Measurements from ENCODE around the gene ANKEF1.

ANKEF1 gene

GRCh38 chr20:10089871-10090587, 55.2 kb downstream of the ANKEF1 start:
- no peak for DNase-seq

DNA sequence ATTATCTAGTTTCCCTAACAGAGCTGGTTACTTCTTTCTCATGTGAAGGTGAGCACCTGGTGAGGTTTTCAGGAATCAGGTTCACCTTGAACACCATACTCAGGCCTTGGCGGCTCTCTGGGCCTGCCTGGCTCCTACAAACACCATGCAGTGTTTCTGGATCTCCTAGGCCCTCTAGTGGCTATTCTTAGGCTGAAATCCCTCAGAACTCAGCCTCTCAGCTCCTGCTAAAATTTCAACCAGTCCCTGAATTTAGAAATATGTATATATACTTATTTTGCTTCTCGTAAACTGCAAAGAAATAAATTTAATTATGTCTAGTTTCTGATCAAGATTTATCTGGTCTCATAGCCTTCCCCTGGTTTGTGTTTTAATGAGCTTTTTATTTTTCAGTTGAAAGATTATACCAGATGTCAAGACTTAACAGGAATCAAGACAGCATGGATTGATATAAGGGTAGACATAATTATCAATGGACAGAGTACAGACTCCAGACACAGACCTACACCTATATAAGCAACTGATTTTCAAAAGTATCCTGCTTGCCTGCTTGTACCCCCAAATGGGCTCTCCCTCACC, 55.9 kb downstream of the ANKEF1 start:
- peak; percentile 67 to 79 (median 71) for DNase-seq

DNA sequence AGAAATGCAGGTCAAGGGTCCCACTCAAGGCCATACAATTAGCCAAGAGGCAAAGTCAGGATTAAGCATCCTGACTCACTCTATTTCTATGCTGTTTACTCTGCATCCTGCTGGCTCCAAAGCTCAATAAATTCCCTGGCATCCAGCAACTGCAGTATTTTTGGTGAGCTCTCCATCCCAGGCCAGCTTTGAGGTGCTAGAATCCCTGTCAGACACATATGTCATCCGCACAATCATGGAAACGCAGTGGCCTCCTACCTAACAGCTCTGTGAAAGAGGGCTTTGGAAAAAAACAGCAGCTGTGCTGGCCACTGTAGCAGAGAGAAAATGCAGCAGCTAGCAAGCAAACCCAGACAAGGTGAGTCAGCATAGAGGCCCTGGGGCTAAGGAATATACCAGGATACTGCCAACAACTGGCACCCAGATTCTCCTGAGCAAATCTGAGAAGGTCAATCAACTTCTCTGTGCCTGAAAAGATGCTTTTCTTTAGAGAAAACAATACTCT, 58.4 kb downstream of the ANKEF1 start:
- DNase-seq = no peak

DNA sequence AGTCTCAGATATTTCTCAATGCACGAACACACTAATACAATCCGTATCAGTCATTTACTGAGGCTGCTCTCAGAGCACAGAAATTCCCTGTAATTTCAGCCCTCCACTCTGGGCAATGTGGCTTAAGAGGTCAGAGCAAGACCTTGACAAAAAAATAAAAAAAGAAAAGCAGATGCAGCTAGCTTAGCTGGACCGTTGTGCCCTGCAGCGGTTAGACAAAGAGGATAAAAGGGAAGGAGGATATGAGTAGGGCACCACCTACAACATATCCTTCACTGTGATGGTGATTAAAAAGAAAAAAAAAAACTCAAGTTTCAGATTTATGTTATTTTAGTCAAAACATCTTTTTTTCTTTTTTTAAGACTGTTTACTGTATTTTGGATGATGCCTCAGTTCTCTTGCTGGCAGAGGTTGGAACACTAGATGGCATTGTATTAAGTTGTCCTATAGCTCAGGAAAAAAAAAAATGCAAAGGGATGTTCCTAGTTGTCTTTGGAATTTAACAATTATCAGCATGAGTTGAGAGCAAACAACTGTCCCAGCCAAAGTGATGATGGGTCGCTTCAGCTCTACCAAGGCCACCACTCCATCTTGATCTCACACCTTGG, 59.9 kb downstream of the ANKEF1 start:
- no peak for DNase-seq

DNA sequence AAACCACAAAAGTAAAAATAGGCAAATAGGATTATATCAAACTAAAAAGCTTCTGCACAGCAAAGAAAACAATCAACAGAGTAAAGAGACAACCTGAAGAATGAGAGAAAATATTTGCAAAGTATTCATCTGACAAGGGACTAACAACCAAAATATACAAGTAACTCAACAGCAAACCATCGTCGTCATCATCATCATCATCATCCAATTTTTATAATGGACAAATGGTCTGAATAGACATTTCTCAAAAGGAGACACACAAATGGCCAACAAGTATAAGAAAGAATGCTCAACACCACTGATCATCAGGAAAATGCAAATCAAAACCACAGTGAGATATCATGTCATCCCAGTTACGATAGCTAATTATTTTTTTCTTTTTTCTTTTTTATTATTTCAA, 62.0 kb downstream of the ANKEF1 start:
- DNase-seq = no peak

DNA sequence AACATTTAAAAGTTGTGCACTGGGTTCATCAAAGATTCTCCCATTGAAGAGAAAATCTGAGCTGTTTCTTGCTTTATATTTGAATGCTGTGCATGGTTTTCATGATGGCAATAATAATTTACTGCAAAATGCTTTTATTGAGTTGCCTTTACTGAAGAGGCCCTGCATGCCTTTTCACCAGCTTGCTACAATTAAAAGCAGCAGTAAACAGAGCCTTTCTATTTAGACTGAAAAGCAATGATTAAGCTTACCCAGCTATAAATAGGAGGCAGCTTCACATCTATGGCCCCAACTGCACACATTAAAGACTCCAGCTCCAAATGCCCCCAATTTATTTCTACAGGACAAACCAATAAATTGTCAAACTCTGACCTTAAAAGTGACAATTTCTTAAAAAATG, 70.3 kb downstream of the ANKEF1 start:
- DNase-seq = no peak

Data from suppressor macrophage treated with lipopolysaccharide for 1 hour (primary cell).